OCI-LY3 (cell line): ENCODE results near the gene GALNTL6.

ENCODE experiments used
- H2AFZ ChIP-seq: fragments of 200-600, 300-600 bp; shearing (Covaris generic); 2 replicates; pipeline ENCODE4 v1.6.0; 2014; ENCODE audit warnings: antibody characterized with exemption, low read depth, low read length
- H3K27ac ChIP-seq: fragments of 200-600, 300-600 bp; sonication (generic); 2 replicates; pipeline ENCODE4 v1.5.1; 2014; ENCODE audit warnings: mild to moderate bottlenecking, low read length, moderate library complexity, mixed read lengths
- H3K27me3 ChIP-seq: fragments of 200-600, 300-600 bp; sonication (generic); 2 replicates; pipeline ENCODE4 v1.6.1; 2014; ENCODE audit warnings: low read depth, low read length, mixed read lengths
- H3K36me3 ChIP-seq: fragments of 200-600, 300-600 bp; sonication (generic); replicated peaks from 2 replicates; pipeline ENCODE3; 2014; ENCODE audit warnings: low read depth, low read length, mixed read lengths
- H3K4me1 ChIP-seq: fragments of 300-600, 200-600 bp; sonication (generic); 2 replicates; pipeline ENCODE4 v1.6.1; 2014; ENCODE audit warnings: low read length, mixed read lengths
- H3K4me2 ChIP-seq: fragments of 200-600, 300-600 bp; sonication (generic); 2 replicates; pipeline ENCODE4 v1.6.1; 2014; ENCODE audit warnings: low read length, mixed read lengths
- H3K4me3 ChIP-seq: fragments of 300-600, 200-600 bp; sonication (generic); 2 replicates; pipeline ENCODE4 v1.5.1; 2014; ENCODE audit warnings: antibody characterized with exemption, mild to moderate bottlenecking, low read length, moderate library complexity
- H3K79me2 ChIP-seq: fragments of 300-600, 200-600 bp; shearing (Covaris generic); 2 replicates; pipeline ENCODE4 v1.6.1; 2014; ENCODE audit warnings: mild to moderate bottlenecking, low read length, mixed read lengths
- H3K9ac ChIP-seq: fragments of 300-600, 200-600 bp; shearing (Covaris generic); 2 replicates; pipeline ENCODE4 v1.6.0; 2014; ENCODE audit warnings: mild to moderate bottlenecking, low read length, moderate library complexity
- H3K9me3 ChIP-seq: fragments of 200-600, 300-600 bp; shearing (Covaris generic); 2 replicates; pipeline ENCODE4 v1.6.1; 2014; ENCODE audit warnings: low read length, mixed read lengths; ENCODE audit not compliant: insufficient read depth
- H4K20me1 ChIP-seq: fragments of 200-600, 300-600 bp; sonication (generic); 2 replicates; pipeline ENCODE4 v1.6.1; 2016; ENCODE audit warnings: low read length, mixed read lengths; ENCODE audit not compliant: insufficient read depth
- CTCF ChIP-seq: fragments of 200-600, 300-600 bp; sonication (generic); IDR thresholded peaks from 2 replicates; pipeline ENCODE4 v1.5.1; 2014; ENCODE audit warnings: antibody characterized with exemption, low read length, low read depth
- EZH2phosphoT487 ChIP-seq: fragments of 200-600 bp; shearing (Covaris generic); IDR thresholded peaks from 2 replicates; pipeline ENCODE4 v1.6.1; 2018; ENCODE audit warnings: antibody characterized with exemption, mixed run types, low read depth

The GALNTL6 gene

DNA sequence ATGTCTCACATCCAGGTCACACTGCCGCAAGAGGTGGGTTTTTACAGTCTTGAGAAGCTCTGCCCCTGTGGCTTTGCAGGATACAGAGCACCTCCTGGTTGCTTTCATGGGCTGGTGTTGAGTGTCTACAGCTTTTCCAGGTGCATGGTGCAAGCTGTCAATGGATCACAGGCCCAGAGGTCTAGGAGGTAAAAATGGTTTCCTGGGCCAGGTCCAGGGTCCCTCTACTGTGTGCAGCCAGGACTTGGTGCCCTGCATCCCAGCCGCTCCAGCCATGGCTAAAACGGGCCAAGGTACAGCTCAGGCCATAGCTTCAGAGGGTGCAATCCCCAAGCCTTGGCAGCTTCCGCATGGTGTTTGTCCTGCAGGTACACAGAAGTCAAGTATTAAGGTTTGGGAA lies 921.4 kb downstream of the GALNTL6 start:
- no peaks in the 10 kb centered on the region for H4K20me1 ChIP-seq
- H3K4me1 ChIP-seq: no peaks in the 10 kb centered on the region
- no peak overlapping the region for H3K4me3 ChIP-seq
- H3K27me3 ChIP-seq: no peaks in the 10 kb centered on the region
- H3K4me2 ChIP-seq: no peak overlapping the region
- H3K27ac ChIP-seq: no peak overlapping the region
- H2AFZ ChIP-seq: no peak overlapping the region
- H3K79me2 ChIP-seq: no peaks in the 10 kb centered on the region
- no peaks in the 10 kb centered on the region for H3K36me3 ChIP-seq
- H3K9ac ChIP-seq: no peak overlapping the region
- TF ChIP-seq EZH2phosphoT487 (no peak), CTCF (no peak)
- H3K9me3 ChIP-seq: 0 out of 2 replicates have a peak, but pooled peaks cover 18% of the 10 kb centered on the region

- Histone ChIP-seq H3K27me3 (no peaks in the 10 kb centered on the region), H3K9ac (no peak overlapping the region), H3K36me3 (no peaks in the 10 kb centered on the region), H3K4me3 (no peak overlapping the region), H3K4me2 (no peak overlapping the region), H3K27ac (no peak overlapping the region), H4K20me1 (no peaks in the 10 kb centered on the region), H3K79me2 (no peaks in the 10 kb centered on the region), H3K9me3 (0 out of 2 replicates have a peak, but pooled peaks cover 18% of the 10 kb centered on the region), H3K4me1 (no peaks in the 10 kb centered on the region), H2AFZ (no peak overlapping the region)
- no peak for TF ChIP-seq EZH2phosphoT487
- no peak for TF ChIP-seq CTCF
Observed at GRCh38 chr4:172736046-172736445, 922.8 kb downstream of the GALNTL6 start.

- TF ChIP-seq CTCF: no peak
- no peak for TF ChIP-seq EZH2phosphoT487
- H3K36me3 ChIP-seq: no peaks in the 10 kb centered on the region
- no peak overlapping the region for H3K9ac ChIP-seq
- H4K20me1 ChIP-seq: no peaks in the 10 kb centered on the region
- H2AFZ ChIP-seq: no peak overlapping the region
- H3K27me3 ChIP-seq: no peaks in the 10 kb centered on the region
- H3K4me1 ChIP-seq: no peaks in the 10 kb centered on the region
- H3K9me3 ChIP-seq: 0 out of 2 replicates have a peak, but pooled peaks cover 6% of the 10 kb centered on the region
- H3K4me3 ChIP-seq: no peak overlapping the region
- no peak overlapping the region for H3K4me2 ChIP-seq
- no peaks in the 10 kb centered on the region for H3K79me2 ChIP-seq
- no peak overlapping the region for H3K27ac ChIP-seq
Observed at GRCh38 chr4:172740434-172740833, 927.2 kb downstream of the GALNTL6 start.

DNA sequence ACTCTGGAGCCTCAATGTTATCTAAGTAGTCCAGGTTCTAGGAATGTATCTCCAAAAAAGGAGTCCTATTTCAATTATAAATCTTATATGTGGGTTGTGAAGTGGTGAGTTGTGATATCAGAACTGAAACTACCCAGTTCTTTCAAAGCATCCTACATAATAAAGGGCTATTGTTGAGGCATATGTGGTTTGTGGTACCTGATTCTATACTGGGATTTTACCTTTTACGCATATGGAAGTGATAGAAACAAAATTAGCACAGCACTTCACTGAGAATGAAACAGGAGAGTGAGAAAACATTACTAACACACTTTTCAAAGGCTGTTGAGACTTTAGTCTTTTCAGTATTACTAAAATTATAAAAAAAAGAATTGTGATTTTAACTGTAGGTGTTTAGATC lies 937.7 kb downstream of the GALNTL6 start:
- TF ChIP-seq EZH2phosphoT487 (peak; percentile 63; the same call in 1 of the 2 replicates), CTCF (no peak)
- Histone ChIP-seq H3K36me3 (no peaks in the 10 kb centered on the region), H2AFZ (no peak overlapping the region), H3K79me2 (no peaks in the 10 kb centered on the region), H3K4me1 (peaks cover 11% of the 10 kb centered on the region), H4K20me1 (no peaks in the 10 kb centered on the region), H3K4me2 (peak overlapping the region; percentile 18; the same call in 1 of the 2 replicates), H3K9me3 (peaks cover 4% of the 10 kb centered on the region; the same call in 1 of the 2 replicates), H3K4me3 (no peak overlapping the region), H3K27ac (no peak overlapping the region), H3K9ac (no peak overlapping the region), H3K27me3 (no peaks in the 10 kb centered on the region)
